Esophagus (tissue), 2 donors: ENCODE data around the gene CA14. TPM values are rescaled to one million over a fixed set of nuclear protein-coding genes. Genes with fewer than 3 reads are reported as not detected.

Experiments used
- H3K27ac ChIP-seq, 2 donors: one replicate each; pipeline ENCODE4 v1.5.1; 2013; ENCODE audit warnings: low read depth in 2 of 2, mild to moderate bottlenecking in 2 of 2, inconsistent platforms in 1 of 2, low read length in 1 of 2, moderate library complexity in 1 of 2
- H3K27me3 ChIP-seq, 2 donors: one replicate each; pipeline ENCODE4 v1.6.1; 2013; ENCODE audit warnings: low read length in 2 of 2, control low read depth in 1 of 2, mild to moderate bottlenecking in 1 of 2; ENCODE audit not compliant: insufficient read depth in 2 of 2, control insufficient read depth in 1 of 2
- H3K36me3 ChIP-seq, 2 donors: one replicate each; pipeline ENCODE4 v1.6.1; 2013; ENCODE audit warnings: low read length in 1 of 2; ENCODE audit not compliant: control insufficient read depth in 2 of 2, insufficient read depth in 2 of 2
- H3K4me1 ChIP-seq, 2 donors: one replicate each; pipeline ENCODE4 v1.6.1; 2013; ENCODE audit warnings: low read length in 1 of 2; ENCODE audit not compliant: control insufficient read depth in 2 of 2, insufficient read depth in 2 of 2
- H3K4me3 ChIP-seq, 2 donors: one replicate each; pipeline ENCODE4 v1.5.1; 2013; ENCODE audit warnings: low read length in 2 of 2, mild to moderate bottlenecking in 2 of 2, low read depth in 1 of 2, moderate library complexity in 1 of 2
- H3K9me3 ChIP-seq, 2 donors: one replicate each; pipeline ENCODE4 v1.6.1; 2013; ENCODE audit warnings: mild to moderate bottlenecking in 2 of 2, low read depth in 1 of 2, low read length in 1 of 2, moderate library complexity in 1 of 2; ENCODE audit not compliant: control insufficient read depth in 2 of 2, insufficient read depth in 1 of 2
- WGBS, 2 donors: extraction: QIAGEN DNeasy Blood & Tissue Kit; methylation state at CpG; one replicate each; pipeline ENCODE4 v1.1.7; 2013; 5-methylcytosine and 5-hydroxymethylcytosine counted together
- polyA plus RNA-seq, 2 donors: library from polyadenylated mRNA; stranded (reverse); fragments of 200-250 nt; gene quantifications; one replicate each; pipeline ENCODE4 v1.2.3, GENCODE V29; 2013
- donor health status: healthy with polysubstance abuse.
- donor health status: Bipolar disorder and iron deficiency.

Gene CA14
- polyA plus RNA-seq, 2 donors, result 0.06 to 0.22 TPM

DNA sequence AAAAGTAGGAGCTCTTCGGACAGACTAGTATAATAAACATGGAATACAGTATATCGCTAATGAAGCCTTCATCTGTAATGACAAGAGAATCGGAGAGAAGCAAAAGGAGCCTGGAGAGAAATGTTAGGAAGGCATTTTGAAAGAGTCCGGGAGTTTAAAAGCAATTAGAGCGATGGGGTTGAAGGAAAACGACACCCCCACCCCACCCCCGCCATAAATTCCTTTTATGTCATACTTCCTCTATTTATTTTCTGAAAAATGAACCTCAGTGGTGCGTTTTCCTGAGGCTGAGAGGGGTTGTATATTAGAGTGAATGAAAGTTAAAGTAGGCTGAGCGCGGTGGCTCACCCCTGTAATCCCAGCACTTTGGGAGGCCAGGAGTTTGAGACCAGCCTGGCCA is 11.9 kb downstream of the CA14 start:
- Histone ChIP-seq H3K4me1 (peaks cover 0 to 7% of the 10 kb centered on the region in 2 donors), H3K9me3 (no peaks in the 10 kb centered on the region), H3K27me3 (no peaks in the 10 kb centered on the region), H3K4me3 (peak overlapping the region; percentile 79 to 97), H3K27ac (peak overlapping the region in 1 of 2 donors; percentile 85), H3K36me3 (peaks cover 11 to 16% of the 10 kb centered on the region in 2 donors)
- WGBS, 2 donors, result 35 to 40% methylated on average over 10 of the region's 10 CpGs

DNA sequence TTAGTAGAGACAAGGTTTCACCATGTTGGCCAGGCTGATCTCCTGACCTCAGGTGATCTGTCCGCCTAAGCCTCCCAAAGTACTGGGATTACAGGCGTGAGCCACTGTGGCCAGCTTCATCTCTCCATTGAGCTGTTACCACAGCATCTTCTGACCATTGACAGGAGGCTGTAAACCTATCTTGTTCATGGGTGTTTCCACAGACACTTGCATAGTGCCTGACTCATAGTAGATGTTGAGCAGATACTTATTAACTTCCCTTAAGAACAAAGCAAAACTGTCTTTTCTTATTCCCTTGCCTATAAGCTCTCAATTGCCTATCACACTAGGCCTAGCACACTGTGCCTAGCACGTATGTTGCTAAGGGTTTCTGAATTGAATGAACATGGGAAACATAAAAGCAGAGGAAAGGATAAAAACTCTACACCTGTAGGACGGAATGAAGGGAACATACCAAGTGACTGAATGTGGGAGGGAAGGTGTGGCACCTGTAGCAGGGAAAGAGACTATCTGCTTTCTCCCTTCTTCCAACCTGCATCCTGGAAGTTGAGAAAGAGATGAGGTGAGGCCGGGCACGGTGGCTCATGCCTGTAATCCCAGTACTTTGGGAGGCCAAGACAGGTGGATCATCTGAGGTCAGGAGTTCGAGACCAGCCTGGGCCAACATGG is 13.9 kb downstream of the CA14 start:
- WGBS, 2 donors, result 92 to 94% methylated on average over 7 of the region's 7 CpGs
- Histone ChIP-seq H3K36me3 (peaks cover 0 to 3% of the 10 kb centered on the region in 2 donors), H3K27me3 (no peaks in the 10 kb centered on the region), H3K4me1 (peaks cover 0 to 7% of the 10 kb centered on the region in 2 donors), H3K27ac (no peak overlapping the region), H3K9me3 (no peaks in the 10 kb centered on the region), H3K4me3 (no peak overlapping the region)

DNA sequence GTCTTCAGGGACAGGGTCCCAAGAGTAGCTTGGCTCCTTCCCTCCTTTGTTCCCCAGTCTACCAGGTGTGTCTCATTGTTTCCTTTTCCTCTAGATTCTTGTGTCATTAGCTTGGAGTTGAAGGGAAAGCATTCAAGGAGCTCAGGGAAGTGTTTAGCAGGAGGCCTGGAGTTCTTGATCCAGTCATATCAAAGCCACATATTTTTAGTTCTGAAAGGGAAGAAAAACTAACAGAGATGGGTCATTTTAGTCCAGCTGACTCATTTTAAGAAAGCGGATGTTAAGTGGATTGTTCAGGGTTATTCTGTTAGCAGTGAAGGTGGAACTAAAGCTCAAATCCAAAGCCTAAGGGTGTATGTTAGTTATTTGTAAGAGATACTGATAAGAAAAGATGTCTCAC is 15.7 kb downstream of the CA14 start:
- WGBS, 2 donors, result 71 to 82% methylated on average over 1 of the region's 1 CpG
- H3K9me3 ChIP-seq, result no peaks in the 10 kb centered on the region
- H3K36me3 ChIP-seq, result no peaks in the 10 kb centered on the region
- no peaks in the 10 kb centered on the region for H3K27me3 ChIP-seq
- no peak overlapping the region for H3K27ac ChIP-seq
- H3K4me3 ChIP-seq, result no peak overlapping the region
- H3K4me1 ChIP-seq, result no peaks in the 10 kb centered on the region

GRCh38 chr1:150280138-150280707 is 22.6 kb downstream of the CA14 start:
- WGBS, 2 donors, result 59 to 64% methylated on average over 6 of the region's 6 CpGs

DNA sequence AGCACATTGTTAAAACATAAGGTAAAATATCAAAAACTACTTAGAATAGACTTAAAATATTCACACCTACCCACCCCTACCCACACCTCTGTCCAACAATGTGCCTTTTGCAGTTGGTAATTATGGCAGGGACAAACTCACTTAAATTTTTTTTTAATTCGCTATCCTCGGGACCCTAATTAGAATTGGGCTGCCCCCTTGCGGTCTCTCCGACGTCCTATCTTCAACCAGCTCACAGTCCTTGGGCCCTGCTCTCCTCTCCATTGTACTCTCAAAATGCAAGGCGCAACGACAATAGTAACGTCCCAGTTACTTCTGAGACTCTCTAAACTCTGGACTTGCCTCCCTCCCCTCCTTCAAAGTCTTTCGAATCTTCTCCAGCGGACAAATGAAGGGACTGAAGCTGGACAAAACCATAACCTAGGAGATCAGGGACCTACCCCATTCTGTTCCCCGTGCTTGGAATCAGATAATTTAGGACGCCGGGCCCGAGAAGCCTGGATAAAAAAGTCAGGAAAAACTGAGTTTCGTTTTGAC is 23.7 kb downstream of the CA14 start:
- H3K9me3 ChIP-seq, result no peaks in the 10 kb centered on the region
- WGBS, 2 donors, result 1 to 3% methylated on average over 15 of the region's 15 CpGs
- H3K36me3 ChIP-seq, result peaks cover 0 to 3% of the 10 kb centered on the region in 2 donors
- H3K4me3 ChIP-seq, result peak overlapping the region; percentile 46 to 56
- no peaks in the 10 kb centered on the region for H3K27me3 ChIP-seq
- H3K4me1 ChIP-seq, result peaks cover 0 to 5% of the 10 kb centered on the region in 2 donors
- H3K27ac ChIP-seq, result peak overlapping the region; percentile 88 to 96

More at GRCh38 chr1:150280138-150280707, 22.6 kb downstream of the CA14 start:
- Histone ChIP-seq H3K4me3 (no peak overlapping the region), H3K36me3 (peaks cover 0 to 3% of the 10 kb centered on the region in 2 donors), H3K27me3 (no peaks in the 10 kb centered on the region), H3K9me3 (no peaks in the 10 kb centered on the region), H3K27ac (peak overlapping the region; percentile 2 to 36), H3K4me1 (peaks cover 0 to 5% of the 10 kb centered on the region in 2 donors)

DNA sequence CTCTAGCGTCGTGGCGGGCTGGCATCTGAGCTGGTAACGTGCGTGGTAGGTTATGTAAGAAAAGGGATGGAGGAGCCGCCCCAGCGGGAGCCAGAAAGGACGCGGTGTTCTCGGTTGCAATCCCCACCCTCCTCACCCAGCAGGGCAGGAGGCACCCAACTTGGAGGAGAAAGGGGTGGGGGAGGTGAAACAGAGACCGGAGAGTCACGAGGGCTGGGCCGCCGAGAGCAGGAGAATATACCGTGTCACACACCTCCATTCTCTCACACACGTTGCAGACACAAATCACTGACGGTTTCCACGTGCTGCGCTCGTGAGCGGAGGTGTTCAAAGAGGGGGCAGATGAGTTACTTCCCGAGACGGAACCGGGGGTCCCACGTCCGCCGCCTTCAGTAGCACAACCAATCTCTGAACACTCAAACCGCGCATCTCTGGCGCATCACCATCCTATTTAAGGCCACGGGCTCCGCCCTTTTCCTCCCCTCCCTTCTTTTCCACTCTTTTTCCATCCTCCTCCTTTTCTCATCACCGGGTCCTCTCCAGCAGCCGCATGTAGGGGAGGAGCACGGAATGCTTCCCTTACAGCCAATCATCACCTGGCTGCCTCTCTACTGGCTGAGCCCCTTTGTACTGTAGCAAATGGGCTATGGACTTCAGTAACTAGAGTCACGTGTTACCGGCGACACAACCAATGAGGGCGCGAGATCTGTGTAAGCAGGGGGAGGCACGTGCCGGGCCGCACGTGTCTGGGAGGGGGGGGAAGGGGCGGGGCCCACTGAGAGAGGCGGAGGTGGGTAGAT is 24.4 kb downstream of the CA14 start, which contains the start of gene CIART:
TSS of gene CIART (plus strand) at position 797 of the 800 bp plus-strand sequence. CDS start 714 bp downstream, outside the sequence.
- H3K27me3 ChIP-seq, result no peaks in the 10 kb centered on the region
- H3K27ac ChIP-seq, result peak within 1 kb of the TSS; percentile 88 to 96
- no peaks in the 10 kb centered on the region for H3K9me3 ChIP-seq
- H3K4me3 ChIP-seq, result peak within 1 kb of the TSS; percentile 55 to 56
- H3K36me3 ChIP-seq, result peaks cover 0 to 7% of the 10 kb centered on the region in 2 donors
- peaks cover 0 to 5% of the 10 kb centered on the region in 2 donors for H3K4me1 ChIP-seq
- WGBS, 2 donors, result 0 to 1% methylated on average over 46 of the region's 46 CpGs

GRCh38 chr1:150282558-150282958 is 25.0 kb downstream of the CA14 start:
- peaks cover 0 to 7% of the 10 kb centered on the region in 2 donors for H3K36me3 ChIP-seq
- no peaks in the 10 kb centered on the region for H3K9me3 ChIP-seq
- peak overlapping the region; percentile 72 to 91 for H3K27ac ChIP-seq
- 10 to 12% methylated on average over 21 of the region's 21 CpGs for WGBS, 2 donors
- H3K27me3 ChIP-seq, result no peaks in the 10 kb centered on the region
- peaks cover 0 to 5% of the 10 kb centered on the region in 2 donors for H3K4me1 ChIP-seq
- H3K4me3 ChIP-seq, result peak overlapping the region; percentile 55 to 56

DNA sequence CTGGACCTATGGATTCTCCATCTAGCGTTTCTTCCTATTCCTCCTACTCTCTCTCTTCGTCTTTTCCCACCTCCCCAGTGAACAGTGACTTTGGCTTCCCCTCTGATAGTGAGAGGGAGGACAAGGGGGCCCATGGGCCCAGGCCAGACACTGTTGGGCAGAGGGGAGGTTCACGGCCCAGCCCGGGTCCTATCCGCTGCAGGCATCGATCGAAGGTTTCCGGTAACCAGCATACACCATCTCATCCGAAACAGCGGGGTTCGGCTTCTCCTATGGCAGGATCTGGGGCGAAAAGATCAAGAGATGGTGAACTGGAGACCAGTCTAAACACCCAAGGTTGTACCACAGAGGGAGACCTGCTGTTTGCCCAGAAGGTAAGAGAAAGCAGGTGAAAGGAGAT is 25.7 kb downstream of the CA14 start:
- Histone ChIP-seq H3K4me1 (peaks cover 0 to 5% of the 10 kb centered on the region in 2 donors), H3K4me3 (peak overlapping the region in 1 of 2 donors; percentile 56), H3K27ac (no peak overlapping the region), H3K36me3 (peaks cover 0 to 7% of the 10 kb centered on the region in 2 donors), H3K9me3 (no peaks in the 10 kb centered on the region), H3K27me3 (no peaks in the 10 kb centered on the region)
- WGBS, 2 donors, result 82 to 85% methylated on average over 12 of the region's 12 CpGs

DNA sequence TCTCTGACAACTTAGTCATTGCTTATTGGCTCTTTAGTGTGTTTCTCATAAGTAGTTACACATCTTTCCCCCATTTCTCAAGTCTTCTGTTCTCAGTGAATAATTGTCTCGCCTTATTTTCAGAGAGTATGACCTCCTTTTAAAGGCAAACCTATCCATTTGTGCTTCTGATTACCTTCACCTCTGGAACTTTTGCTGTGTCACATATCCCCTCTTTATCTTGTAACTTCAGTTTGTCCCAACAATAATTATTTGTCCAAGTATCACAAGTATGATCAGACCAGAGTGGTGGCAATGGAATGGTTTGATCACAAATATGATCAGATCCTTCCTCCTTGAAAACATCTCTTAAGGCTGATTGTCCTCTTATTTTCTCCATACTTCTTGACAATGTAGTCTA is 30.8 kb downstream of the CA14 start:
- no peak overlapping the region for H3K27ac ChIP-seq
- no peak overlapping the region for H3K4me3 ChIP-seq
- no peaks in the 10 kb centered on the region for H3K4me1 ChIP-seq
- no peaks in the 10 kb centered on the region for H3K9me3 ChIP-seq
- no peaks in the 10 kb centered on the region for H3K27me3 ChIP-seq
- WGBS, 2 donors, result 90 to 93% methylated on average over 1 of the region's 1 CpG
- H3K36me3 ChIP-seq, result peaks cover 0 to 5% of the 10 kb centered on the region in 2 donors
